Dedifferentiated amniotic fluid mesenchymal stem cell (primary cell): Measurements from ENCODE around the gene ART1.
"Not testable (repeated sequence)": the region's sequence is repeated elsewhere in the genome, so short reads cannot be mapped to it uniquely, and the experiment has no call there.

Experiments
- DNase-seq: peaks from one replicate; pipeline ENCODE4 v3.0.0-alpha.2; 2016; ENCODE audit errors: extremely low spot score

ART1 gene

DNA sequence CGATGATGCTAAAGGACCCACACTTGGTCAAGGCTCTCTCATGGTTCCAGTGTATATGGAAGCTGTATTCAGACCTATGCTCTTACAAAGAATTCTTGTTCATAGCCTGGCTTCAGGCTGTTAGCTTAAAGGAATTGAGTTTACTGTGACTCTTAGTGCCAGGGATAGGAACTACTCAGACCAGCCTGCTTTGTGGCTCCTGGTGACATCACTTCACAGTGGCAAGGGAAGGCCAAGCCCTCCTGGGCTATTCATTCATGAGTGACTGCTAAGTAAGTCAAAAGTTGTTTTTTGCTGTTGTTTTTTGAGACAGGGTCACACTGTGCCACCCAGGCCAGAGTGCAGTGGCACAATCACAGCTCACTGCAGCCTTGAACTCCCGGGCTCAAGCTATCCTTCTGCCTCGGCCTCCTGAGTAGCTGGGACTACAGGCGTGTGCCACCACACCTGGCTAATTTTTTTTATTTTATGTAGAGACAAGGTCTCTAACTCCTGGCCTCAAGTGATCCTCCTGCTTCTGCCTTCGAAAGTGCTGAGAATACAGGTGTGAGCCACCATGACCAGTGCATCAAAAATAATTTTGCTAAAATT lies 12.8 kb upstream of the ART1 start:
- no peak for DNase-seq

DNA sequence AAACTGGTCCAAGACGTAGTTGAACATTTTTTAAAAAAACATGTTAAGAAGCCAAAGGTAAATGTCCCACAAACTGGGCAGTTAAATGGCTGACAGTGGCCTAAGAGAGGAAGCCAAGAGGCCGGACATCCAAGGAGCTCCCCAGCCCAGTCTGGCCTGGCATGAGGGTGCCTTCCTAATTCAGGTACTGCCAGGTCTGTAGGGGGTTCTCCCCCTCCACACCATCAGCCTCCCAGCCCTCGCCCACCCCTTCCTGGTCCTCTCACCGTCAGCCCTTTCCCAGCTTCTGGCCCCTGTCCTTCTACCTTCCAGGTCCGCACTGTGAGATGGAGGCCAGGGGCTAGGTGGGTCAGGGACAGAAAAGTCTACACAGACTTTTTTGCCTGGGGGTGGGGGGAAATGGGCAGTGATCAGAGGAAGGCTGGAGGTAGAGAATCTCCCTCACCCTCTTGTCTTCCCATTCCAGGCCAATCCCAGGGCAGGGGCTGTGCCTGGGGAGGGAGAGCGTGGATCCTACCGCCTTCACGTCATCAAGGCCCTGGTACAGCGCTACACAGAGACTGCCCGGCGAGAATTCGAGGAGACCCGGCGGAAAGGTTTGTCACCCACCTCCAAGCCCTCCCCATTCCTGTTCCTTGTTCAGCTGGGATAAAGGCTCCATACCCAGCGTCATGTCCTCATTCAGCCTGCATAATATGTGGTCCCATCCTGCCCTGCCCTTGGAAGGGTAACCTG lies 9.1 kb upstream of the ART1 start:
- no peak for DNase-seq

DNA sequence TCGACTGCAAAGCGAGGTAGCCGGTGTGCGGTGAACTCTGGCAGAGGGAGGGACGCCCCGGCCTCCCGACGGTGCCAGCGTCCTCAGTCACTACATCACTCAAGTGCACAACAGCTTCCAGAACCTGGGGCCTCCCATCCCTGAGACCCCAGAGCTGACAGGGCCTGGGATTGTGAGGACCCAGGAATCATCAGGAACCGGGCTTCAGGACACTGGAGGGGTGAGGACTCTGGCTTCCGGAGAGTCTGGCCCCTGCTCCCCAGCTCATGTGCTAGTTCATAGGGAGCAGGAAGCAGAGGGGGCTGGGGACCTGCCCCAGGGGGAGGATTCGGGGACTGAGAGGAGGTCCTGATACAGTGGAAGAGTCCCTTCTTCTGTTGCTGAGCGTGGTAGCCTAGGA lies 7.7 kb upstream of the ART1 start:
- DNase-seq = no peak

DNA sequence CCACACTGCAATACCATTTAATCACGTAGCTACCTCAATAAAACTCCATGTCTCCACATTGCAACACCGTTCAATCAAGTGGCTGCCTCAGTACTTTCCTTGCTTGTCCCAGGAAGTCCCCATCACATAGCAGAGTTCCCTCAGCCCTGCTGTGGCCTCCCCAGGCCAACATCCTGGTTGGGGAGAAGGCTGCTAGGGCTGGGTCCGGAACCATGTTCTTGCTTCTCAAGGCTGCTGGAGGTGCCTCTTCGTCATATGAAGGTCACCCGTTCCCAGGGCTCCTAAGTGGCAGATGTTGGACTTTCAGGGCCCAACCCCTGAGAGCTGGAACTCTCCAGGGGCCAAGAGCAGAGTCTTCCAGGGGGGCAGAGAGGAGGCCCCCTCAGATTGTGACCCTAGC lies 6.4 kb upstream of the ART1 start:
- no peak for DNase-seq

DNA sequence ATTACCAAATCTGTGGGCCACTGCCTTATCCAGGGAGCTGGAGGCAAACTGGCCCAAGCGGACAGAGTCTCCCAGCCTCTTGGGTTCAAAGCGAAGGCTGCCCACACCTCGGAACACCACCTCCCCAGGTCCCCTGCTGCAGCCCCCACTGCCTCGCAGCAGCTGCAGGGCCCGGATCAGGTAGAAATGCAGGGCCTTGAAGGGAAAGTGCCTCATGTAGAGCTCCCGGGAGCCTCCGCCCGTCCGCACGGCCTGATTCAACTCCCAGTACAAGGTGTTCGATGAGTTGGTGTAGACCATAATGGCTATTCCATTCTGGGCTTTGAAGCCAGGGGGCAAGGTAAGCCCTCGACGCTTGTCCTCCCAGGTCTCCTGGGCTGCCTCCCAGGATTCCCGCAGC lies 5.1 kb upstream of the ART1 start:
- no peak for DNase-seq

DNA sequence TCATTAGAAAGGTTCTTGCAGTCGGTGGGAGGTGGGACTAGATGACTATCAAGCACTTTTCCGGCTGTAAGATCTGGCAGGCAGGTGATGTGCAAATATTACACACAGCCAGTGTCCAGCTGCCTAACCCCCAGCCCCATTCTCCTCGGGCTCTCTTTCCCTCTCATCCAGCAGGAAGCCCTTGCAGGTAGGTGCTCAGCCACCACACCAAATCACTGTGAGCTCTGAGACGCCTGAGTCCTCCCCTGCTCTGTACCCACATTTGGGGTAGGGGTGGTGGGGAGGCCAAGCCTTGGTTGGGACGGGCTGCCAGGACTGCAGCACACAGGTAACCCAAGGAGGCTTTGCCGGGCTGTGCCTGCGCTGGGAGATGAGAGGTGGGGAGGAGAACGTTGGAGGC lies 3.7 kb upstream of the ART1 start:
- DNase-seq = no peak

DNA sequence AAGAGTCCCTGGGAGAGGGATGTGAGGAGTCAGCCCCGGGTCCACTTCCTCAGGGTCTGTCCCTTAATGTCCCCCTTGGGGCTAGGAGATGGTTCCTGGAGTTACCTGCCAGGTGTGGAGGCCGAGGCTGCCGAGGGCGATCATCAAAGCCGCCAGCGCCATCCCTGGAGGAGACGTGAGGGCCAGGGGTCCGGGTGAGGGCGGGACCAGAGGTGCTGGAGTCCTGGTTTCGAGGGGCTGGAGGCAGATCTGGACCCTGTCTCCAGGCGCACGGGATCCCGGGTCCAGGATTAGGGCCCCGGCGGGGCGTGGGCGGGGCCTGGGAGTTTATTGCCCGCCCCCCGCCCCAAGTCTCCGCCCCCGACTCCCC lies 3.2 kb upstream of the ART1 start, which contains the start of gene ART5:
Gene ART5, minus strand, starts transcription at position 292 of the 370 bp plus-strand sequence. Its CDS starts 130 bp downstream, at position 162.
- no peak for DNase-seq

DNA sequence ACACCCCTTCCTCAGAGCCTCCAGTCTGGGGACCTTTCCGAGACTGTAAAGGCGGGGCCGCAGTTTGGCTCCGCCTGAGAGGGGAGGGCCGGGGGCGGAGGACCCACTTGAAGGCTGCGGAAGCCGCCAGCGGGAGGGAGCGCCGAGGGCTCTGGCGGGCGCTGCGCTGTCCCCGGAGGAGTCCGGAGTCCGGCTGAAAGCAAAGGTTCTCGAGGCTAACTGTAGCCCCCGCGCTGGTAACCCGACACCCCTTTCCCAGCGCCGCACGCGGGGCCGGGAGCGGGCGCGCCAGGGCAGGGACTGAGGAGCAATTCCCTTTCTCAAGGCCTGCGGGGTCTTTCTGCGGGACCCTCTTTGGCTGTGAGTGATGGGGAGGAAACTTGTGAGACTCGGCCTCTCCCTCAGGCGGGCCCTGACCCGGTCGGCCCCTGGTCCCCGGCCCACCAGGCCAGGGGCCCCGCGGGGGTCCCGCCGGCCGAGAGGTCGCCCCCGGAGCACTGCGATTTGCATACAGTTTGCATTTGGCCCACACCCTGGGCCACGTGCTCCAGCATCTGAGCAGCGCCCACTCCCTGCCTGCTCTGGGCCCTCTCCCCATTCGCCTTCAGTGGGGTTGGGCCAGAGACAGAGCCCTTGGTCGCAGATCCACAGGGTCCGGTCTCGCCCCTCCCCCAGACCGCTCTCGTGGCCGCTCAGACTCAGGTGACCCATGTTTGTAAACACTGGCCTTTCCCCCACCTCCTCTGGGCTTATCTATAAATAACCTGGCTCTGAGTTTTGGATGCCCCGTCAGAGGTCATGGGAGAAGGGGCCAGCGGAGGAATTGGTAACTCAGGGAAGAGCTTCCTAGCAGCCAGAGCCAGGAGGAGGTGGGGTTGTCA lies 2.6 kb upstream of the ART1 start:
- peak; percentile 52 for DNase-seq

DNA sequence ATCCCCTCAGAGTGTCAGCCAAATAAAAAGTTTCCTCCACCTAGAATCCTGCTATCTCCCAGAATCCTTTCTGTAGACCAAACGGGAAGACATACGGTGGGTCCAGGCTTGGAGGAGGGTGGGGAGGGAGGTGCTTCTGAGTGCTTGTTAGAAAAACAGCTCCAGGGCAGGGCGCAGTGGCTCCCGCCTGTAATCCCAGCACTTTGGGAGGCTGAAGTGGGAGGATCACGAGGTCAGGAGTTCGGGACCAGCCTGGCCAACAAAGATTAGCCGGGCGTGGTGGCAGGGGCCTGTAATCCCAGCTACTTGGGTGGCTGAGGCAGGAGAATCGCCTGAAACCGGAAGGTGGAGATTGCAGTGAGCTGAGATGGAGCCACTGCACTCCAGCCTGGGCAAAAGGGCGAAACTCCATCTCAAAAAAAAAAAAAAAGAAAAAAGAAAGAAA lies 1.8 kb upstream of the ART1 start:
- DNase-seq = not testable (repeated sequence)

DNA sequence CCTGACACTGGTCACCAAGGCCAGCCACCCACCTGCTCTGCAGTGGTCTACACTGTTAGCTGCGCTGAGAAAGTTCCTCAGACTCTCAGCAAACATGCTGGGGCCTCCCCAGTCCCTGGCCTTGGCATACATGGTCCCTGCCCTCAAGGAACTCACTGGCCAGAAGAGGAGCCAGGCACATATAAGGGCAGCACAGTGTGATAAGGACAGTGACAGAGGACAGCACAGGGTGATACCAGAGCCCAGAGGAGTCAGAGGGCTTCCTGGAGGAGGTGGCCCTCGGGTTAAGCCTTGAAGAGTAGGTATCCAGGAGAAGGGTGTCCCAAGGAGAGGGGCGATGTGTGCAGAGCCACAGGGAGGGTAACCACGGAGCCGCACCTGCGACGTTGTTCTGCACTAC lies 624 bp downstream of the ART1 start:
- DNase-seq = no peak

DNA sequence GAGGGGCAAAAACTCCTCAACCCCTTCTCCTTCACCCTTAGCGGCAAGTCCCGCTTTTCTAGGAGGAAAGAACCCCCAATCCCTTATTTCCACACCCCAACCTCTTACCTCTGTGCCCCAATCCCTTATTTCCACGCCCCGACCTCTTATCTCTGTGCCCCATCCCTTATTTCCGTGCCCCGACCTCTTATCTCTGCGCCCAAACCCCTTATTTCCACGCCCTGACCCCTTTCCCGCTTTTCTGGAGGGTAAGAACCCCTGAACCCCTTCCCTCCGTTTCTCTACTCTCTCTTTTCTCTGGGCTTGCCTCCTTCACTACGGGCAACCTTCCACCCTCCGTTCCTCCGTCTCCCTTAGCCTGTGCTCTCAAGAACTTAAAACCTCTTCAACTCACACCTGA lies 3.9 kb downstream of the ART1 start:
- not testable (repeated sequence) for DNase-seq

DNA sequence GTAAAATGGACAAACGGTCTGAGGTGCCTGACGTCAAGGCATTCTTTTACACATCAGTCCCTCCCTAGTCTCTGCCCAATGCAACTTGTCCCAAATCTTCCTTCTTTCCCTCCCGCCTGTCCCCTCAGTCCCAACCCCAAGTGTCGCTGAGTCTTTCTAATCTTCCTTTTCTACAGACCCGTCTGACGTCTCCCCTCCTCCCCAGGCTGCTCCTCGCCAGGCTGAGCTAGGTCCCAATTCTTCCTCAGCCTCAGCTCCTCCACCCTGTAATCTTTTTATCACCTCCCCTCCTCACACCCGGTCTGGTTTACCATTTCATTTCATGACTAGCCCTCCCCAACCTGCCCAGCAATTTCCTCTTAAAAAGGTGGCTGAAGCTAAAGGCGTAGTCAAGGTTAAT lies 4.4 kb downstream of the ART1 start:
- DNase-seq = not testable (repeated sequence)

DNA sequence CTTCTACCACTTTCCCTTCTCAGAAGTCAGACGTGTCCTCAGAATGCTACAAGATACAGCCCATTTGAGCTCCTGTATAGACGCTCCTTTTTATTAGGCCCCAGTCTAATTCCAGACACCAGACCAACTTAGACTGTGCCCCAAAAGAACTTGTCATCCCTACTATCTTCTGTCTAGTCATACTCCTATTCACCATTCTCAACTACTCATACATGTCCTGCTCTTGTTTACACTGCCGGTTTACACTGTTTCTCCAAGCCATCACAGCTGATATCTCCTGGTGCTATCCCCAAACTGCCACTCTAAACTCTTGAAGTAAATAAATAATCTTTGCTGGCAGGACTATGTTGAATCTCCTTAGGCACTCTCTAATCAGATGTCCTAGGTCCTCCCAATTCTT lies 7.6 kb downstream of the ART1 start:
- not testable (repeated sequence) for DNase-seq

DNA sequence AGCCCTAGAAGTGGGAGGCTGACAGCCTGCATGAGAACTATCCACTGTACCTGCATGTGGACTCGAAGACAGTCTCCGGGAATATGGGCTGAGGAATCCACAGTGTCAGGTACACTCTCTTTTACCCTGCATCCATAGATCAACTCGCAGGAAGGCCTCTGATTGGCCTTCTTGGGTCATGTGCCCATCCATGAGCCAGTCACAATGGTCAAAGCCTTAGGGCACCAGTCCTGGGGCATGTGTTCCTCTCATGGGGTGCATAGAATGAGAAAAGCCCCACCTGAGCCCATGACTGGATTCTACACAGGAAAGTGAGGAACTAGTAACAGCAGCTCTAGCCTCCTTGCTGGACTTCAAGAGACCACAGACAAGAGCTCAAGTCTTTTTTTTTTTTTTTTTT lies 10.6 kb downstream of the ART1 start:
- no peak for DNase-seq

DNA sequence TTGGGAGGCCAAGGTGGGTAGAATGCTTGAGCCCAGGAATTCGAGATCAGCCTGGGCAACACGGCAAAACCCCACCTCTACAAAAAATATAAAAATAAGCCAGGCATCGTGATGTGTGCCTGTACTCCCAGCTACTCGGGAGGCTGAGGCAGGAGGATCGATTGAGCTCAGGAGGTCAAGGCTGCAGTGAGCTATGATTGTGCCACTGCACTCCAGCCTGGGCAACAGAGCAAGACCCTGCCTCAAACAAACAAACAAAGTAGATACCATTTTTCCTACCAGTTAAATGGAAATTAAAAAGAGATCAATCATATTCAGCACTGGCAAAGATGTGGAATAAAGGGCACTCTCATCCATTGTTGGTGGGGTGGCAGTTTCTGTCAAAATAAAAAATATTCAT lies 12.4 kb downstream of the ART1 start:
- not testable (repeated sequence) for DNase-seq

DNA sequence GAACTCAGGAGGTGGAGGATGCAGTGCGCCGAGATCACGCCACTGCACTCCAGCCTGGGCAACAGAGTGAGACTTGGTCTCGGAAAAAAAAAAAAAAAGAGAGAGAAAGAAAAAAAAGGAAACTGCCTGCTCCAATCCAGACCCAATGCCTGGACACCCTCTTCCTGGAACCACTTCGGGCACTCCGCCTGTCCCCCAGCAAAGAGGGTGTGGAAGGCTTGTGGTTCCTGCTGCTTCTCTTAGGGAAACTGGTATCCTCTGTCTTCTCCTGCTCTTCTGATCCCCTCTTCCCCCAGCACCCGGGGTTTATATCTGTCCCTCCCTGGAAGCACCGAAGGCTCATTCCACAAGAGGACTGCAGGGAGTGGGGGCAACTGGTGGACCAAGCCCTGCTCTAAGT lies 13.3 kb downstream of the ART1 start:
- no peak for DNase-seq

DNA sequence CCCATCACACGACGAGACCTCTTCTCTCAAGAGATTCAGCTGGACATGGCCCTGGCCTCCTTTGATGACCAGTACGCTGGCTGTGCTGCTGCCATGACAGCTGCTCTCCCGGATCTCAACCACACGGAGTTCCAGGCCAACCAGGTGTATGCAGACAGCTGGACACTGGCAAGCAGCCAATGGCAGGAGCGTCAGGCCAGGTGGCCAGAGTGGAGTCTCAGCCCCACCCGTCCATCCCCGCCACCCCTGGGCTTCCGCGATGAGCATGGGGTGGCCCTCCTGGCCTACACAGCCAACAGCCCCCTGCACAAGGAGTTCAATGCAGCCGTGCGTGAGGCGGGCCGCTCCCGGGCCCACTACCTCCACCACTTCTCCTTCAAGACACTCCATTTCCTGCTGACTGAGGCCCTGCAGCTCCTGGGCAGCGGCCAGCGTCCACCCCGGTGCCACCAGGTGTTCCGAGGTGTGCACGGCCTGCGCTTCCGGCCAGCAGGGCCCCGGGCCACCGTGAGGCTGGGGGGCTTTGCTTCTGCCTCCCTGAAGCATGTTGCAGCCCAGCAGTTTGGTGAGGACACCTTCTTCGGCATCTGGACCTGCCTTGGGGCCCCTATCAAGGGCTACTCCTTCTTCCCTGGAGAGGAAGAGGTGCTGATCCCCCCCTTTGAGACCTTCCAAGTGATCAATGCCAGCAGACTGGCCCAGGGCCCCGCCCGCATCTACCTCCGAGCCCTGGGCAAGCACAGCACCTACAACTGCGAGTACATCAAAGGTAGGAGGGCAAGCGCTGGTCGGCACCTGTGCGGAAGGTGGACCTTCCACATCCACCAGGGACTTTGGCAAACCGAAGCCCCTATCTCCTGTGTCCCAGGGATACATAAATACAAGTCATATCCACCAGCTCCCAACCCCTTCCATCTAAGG lies 14.9 kb downstream of the ART1 start:
- no peak for DNase-seq

DNA sequence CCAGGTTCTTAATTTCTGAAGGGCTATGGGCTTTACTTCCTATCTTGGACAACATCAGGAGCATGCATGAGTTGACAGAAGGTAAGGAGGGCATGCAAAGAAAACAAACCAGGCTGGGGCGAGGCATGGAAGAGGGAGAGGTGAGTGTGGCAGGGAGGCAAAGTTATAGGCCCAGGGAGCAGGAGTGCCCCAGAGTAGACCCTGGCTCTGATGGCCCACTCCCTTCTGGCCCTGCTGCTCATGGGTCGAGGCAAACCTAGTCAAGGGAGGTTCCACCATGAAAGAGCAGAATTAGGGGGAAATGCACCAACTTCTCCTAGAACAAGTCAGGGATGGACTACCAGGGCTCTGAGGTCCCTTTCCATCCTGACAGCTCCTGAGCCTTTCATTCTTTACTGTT lies 16.0 kb downstream of the ART1 start:
- DNase-seq = no peak

DNA sequence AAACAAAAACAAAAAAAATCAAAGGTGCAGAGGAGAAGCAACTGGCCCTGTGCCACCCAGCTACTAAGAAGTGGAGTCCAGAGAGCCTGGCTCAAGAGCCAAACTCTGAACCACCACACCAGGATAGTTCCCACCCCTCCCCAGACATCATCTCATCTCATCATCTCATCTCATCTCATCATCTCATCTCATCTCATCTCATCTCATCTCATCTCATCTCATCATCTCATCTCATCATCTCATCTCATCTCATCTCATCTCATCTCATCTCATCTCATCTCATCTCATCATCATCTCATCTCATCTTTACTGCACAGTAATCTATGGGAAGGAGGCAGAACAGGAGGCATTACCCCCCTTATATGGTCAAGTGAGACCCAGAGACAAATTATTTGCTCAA lies 17.9 kb downstream of the ART1 start:
- DNase-seq = no peak

DNA sequence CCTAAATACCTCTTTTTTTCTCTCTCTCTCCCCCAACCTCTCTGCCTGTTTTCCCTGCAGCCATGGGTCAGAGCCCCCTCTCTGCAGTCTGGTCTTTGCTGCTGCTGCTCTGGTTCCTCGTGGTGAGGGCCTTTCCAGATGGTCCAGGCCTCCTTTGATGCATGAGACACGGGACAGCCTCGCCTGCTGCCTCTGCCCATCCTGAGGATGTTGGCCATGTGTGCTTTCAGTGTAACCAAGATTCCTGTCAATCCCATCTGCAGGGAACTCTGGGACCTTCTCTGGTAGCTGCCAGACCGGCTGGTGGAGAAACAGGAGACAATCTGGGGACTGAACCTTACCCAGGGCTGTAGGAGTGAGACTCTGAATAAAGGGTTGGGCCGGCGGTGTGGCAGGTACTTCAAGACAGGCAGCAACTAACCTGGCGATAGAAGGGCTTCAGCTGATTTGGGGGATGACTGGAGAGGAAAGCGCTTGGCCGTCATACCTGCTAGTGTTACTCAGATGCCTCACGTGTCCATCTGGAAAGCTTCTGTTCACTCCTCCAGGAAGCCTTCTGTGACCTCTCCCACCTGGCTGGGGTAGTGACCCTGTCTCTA lies 19.2 kb downstream of the ART1 start:
- no peak for DNase-seq

DNA sequence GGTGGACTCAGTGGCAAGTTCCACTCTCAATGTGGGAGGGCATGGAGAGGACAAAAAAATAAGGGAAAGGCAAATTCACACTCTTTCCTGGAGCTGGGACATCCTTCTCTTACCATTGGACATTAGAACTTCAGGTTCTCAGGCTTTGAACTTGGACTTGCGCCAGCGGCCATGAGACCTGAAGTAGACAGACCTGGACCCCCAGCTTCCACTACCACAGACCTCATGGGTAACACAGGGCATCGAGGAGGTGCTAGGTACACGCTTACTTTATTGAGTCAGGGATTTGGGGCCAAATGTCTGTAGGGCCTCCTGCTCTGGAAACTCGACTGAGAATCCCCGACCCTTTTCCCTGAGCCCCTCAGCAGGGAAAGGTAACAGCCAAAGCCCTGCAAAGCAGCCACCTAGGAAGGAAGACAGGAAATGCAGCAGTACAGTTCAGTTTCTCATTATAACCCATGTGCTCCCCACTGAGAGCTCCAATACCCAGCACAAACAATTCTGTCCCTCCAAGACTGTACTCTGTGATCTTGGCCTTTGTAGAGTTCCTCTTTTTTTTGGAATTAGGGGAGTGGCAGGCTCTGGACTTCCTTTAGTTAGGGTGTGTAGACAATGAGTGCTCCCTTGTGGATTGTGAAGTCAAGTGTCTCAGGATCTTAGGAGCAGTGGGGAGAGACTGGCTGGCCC lies 20.6 kb downstream of the ART1 start:
- no peak for DNase-seq
